K562 (cell line): ENCODE results near the gene LCP2. TPM values are rescaled to one million over a fixed set of nuclear protein-coding genes. Genes with fewer than 3 reads are reported as not detected.

Experiments used
- EGR1 ChIP-seq: fragments of 450-650 bp; conservative IDR thresholded peaks from 2 replicates; pipeline ENCODE4 v1.6.1; 2017; ENCODE audit warnings: mild to moderate bottlenecking
- GATA2 ChIP-seq: sonication (generic); formaldehyde crosslinking; IDR thresholded peaks from 2 replicates; pipeline ENCODE4 v1.4.0; 2020; ENCODE audit warnings: mild to moderate bottlenecking, missing genetic modification reagents
- HDGF ChIP-seq: fragments of 450-650 bp; IDR thresholded peaks from 2 replicates; pipeline ENCODE4 v1.6.1; 2016
- NCOA2 ChIP-seq, 2 experiments: fragments of 450-650 bp; IDR thresholded peaks; 2 replicates each; pipeline ENCODE4 v1.6.1; 2018; ENCODE audit warnings: mild to moderate bottlenecking in 2 of 2, moderate library complexity in 1 of 2; ENCODE audit not compliant: partially characterized antibody in 2 of 2
- NFIX ChIP-seq: fragments of 250-450 bp; sonication (Bioruptor Pico); IDR thresholded peaks from 2 replicates; pipeline ENCODE4 v1.4.0; 2020; ENCODE audit warnings: low read depth, mild to moderate bottlenecking, moderate library complexity
- U2AF2 ChIP-seq: fragments of 200-400 bp; formaldehyde crosslinking; optimal IDR thresholded peaks from 2 replicates; pipeline ENCODE3; 2017; ENCODE audit warnings: low read depth, mild to moderate bottlenecking, low read length
- YBX1 ChIP-seq: fragments of 450-650 bp; IDR thresholded peaks from 2 replicates; pipeline ENCODE4 v1.7.1; 2016; ENCODE audit warnings: mild to moderate bottlenecking
- ZKSCAN1 ChIP-seq: fragments of 150-350 bp; IDR thresholded peaks from 2 replicates; pipeline ENCODE4 v1.6.1; 2016; ENCODE audit warnings: low read depth, low read length
- ZNF217 ChIP-seq: sonication (generic); formaldehyde crosslinking; IDR thresholded peaks from 2 replicates; pipeline ENCODE4 v1.8.0; 2022; ENCODE audit warnings: mild to moderate bottlenecking, missing genetic modification reagents
- ZNF644 ChIP-seq: fragments of 200-800 bp; sonication (Bioruptor generic); IDR thresholded peaks from 2 replicates; pipeline ENCODE4 v1.6.1; 2016; ENCODE audit warnings: low read depth, missing genetic modification characterization, missing compliant biosample characterization
- ZNF696 ChIP-seq: fragments of 250-450 bp; sonication (Bioruptor Pico); conservative IDR thresholded peaks from 2 replicates; pipeline ENCODE4 v1.4.0; 2020; ENCODE audit warnings: mild to moderate bottlenecking, moderate library complexity
- polyA plus RNA-seq, 8 experiments: library from polyadenylated mRNA; depleted of rRNA in 4 of 8; stranded (reverse) in 5 of 8; unstranded in 3 of 8; fragments of >200 nt; fragmentation: Nextera tagmentation in 2 of 8; fragmentation: Illumina TruSeq in 1 of 8; extraction: Ambion mirVana in 2 of 8; extraction: Trizol in 1 of 8; gene quantifications; 2 replicates each; pipeline versions ENCODE4 v1.2.1 to v1.2.3, GENCODE V29; 2011 to 2014; ENCODE audit warnings: inconsistent platforms in 1 of 8, missing spikeins in 1 of 8
- total RNA-seq, 7 experiments: library from RNA; depleted of rRNA in 6 of 7; stranded (reverse); fragments of >200 nt in 6 of 7; fragmentation: Illumina TruSeq in 2 of 7; extraction: Trizol in 2 of 7; gene quantifications; 2 replicates each; pipeline versions ENCODE4 v1.2.1 to v1.2.3, GENCODE V29; 2011 to 2021; ENCODE audit warnings: low replicate concordance in 1 of 7
- TF ChIP-seq, protein P1 (sequence below): fragments of 150-350 bp; IDR thresholded peaks from 2 replicates; pipeline ENCODE4 v1.6.1; 2014; ENCODE audit warnings: low read depth, mild to moderate bottlenecking, low read length, borderline replicate concordance
- TF ChIP-seq, protein P2 (sequence below), 2 experiments: fragments of 450-650 bp; conservative IDR thresholded peaks; 2 replicates each; pipeline ENCODE4 v1.6.1; 2017; ENCODE audit warnings: mild to moderate bottlenecking in 2 of 2, moderate library complexity in 2 of 2
- TF ChIP-seq, protein P3 (sequence below): sonication (generic); formaldehyde crosslinking; IDR thresholded peaks from 2 replicates; pipeline ENCODE4 v1.8.1; 2023; ENCODE audit warnings: mild to moderate bottlenecking, missing genetic modification reagents
- TF ChIP-seq, protein P4 (sequence below): sonication (generic); formaldehyde crosslinking; IDR thresholded peaks from 2 replicates; pipeline ENCODE4 v1.8.1; 2023; ENCODE audit warnings: missing genetic modification reagents, mild to moderate bottlenecking, borderline replicate concordance

LCP2 gene
- total and polyA plus RNA-seq, 9 of the 15 experiments (the other 6 are each of a cell fraction or from before 2014, with no cell fraction given) = 4.0 to 31.3 (median 14.6) TPM

DNA sequence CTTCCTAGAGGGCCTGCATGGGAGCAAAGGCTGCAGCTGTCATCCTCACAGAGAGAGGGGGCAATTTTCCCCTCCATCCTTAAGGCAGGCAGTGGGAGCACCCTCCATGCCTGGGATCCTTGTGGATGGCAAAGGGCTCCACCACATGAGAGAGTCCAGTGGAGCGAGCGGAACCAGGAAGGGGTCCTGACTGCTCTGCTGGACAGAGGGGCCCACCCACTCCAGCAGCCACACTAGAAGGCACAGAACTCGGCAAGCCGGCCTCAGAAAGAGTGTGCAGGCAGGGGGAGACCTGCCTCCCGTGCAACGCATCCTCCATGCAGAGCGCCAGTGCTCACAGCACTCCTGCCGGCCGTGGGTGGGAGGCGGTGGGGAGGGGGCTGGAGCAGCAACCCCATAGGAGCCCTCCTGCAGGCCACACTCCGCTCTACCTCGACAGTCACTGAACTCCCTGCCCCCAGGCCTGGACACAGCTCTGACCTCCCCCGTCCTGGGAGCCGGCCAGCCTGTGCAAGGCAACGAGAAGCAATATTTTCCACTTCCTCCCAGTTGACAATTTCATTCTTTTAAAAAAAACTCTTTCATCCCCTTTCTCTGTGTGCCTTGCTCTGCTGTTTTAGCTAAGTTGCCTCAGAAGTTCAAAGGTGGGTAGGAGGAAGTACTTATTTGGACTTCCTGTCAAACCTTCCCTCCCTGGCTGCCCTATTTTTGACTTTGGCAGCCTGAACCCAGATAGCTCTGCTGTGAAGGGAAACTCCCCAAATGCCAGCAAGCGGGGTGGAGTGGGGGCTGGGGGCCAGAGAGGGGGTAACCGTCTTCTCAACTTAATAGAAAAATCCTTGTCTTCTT lies 5.3 kb upstream of the LCP2 start (continued):
- TF ChIP-seq ZNF217 (CRISPR knock-in tag) = no peak
- TF ChIP-seq EGR1 = peak; percentile 18; the same call in 1 of the 2 replicates
- no peak for TF ChIP-seq NFIX (CRISPR knock-in tag)
- no peak for TF ChIP-seq YBX1
- no peak for TF ChIP-seq GATA2 (CRISPR knock-in tag)
- TF ChIP-seq, protein P1, sequence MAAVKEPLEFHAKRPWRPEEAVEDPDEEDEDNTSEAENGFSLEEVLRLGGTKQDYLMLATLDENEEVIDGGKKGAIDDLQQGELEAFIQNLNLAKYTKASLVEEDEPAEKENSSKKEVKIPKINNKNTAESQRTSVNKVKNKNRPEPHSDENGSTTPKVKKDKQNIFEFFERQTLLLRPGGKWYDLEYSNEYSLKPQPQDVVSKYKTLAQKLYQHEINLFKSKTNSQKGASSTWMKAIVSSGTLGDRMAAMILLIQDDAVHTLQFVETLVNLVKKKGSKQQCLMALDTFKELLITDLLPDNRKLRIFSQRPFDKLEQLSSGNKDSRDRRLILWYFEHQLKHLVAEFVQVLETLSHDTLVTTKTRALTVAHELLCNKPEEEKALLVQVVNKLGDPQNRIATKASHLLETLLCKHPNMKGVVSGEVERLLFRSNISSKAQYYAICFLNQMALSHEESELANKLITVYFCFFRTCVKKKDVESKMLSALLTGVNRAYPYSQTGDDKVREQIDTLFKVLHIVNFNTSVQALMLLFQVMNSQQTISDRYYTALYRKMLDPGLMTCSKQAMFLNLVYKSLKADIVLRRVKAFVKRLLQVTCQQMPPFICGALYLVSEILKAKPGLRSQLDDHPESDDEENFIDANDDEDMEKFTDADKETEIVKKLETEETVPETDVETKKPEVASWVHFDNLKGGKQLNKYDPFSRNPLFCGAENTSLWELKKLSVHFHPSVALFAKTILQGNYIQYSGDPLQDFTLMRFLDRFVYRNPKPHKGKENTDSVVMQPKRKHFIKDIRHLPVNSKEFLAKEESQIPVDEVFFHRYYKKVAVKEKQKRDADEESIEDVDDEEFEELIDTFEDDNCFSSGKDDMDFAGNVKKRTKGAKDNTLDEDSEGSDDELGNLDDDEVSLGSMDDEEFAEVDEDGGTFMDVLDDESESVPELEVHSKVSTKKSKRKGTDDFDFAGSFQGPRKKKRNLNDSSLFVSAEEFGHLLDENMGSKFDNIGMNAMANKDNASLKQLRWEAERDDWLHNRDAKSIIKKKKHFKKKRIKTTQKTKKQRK = no peak
- TF ChIP-seq ZKSCAN1 = no peak
- TF ChIP-seq, protein P2, sequence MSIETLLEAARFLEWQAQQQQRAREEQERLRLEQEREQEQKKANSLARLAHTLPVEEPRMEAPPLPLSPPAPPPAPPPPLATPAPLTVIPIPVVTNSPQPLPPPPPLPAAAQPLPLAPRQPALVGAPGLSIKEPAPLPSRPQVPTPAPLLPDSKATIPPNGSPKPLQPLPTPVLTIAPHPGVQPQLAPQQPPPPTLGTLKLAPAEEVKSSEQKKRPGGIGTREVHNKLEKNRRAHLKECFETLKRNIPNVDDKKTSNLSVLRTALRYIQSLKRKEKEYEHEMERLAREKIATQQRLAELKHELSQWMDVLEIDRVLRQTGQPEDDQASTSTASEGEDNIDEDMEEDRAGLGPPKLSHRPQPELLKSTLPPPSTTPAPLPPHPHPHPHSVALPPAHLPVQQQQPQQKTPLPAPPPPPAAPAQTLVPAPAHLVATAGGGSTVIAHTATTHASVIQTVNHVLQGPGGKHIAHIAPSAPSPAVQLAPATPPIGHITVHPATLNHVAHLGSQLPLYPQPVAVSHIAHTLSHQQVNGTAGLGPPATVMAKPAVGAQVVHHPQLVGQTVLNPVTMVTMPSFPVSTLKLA (conservative IDR thresholded peaks at IDR 0.05) = no peak
- TF ChIP-seq U2AF2 = no peak
- TF ChIP-seq NCOA2 (IDR thresholded peaks at IDR 0.05; ENCODE audit: partially characterized antibody in 2 of 2) = no peak
- TF ChIP-seq, protein P3, sequence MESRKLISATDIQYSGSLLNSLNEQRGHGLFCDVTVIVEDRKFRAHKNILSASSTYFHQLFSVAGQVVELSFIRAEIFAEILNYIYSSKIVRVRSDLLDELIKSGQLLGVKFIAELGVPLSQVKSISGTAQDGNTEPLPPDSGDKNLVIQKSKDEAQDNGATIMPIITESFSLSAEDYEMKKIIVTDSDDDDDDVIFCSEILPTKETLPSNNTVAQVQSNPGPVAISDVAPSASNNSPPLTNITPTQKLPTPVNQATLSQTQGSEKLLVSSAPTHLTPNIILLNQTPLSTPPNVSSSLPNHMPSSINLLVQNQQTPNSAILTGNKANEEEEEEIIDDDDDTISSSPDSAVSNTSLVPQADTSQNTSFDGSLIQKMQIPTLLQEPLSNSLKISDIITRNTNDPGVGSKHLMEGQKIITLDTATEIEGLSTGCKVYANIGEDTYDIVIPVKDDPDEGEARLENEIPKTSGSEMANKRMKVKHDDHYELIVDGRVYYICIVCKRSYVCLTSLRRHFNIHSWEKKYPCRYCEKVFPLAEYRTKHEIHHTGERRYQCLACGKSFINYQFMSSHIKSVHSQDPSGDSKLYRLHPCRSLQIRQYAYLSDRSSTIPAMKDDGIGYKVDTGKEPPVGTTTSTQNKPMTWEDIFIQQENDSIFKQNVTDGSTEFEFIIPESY (CRISPR knock-in tag) = peak; percentile 98
- TF ChIP-seq ZNF644 (tag) = no peak
- no peak for TF ChIP-seq ZNF696
- TF ChIP-seq, protein P4, sequence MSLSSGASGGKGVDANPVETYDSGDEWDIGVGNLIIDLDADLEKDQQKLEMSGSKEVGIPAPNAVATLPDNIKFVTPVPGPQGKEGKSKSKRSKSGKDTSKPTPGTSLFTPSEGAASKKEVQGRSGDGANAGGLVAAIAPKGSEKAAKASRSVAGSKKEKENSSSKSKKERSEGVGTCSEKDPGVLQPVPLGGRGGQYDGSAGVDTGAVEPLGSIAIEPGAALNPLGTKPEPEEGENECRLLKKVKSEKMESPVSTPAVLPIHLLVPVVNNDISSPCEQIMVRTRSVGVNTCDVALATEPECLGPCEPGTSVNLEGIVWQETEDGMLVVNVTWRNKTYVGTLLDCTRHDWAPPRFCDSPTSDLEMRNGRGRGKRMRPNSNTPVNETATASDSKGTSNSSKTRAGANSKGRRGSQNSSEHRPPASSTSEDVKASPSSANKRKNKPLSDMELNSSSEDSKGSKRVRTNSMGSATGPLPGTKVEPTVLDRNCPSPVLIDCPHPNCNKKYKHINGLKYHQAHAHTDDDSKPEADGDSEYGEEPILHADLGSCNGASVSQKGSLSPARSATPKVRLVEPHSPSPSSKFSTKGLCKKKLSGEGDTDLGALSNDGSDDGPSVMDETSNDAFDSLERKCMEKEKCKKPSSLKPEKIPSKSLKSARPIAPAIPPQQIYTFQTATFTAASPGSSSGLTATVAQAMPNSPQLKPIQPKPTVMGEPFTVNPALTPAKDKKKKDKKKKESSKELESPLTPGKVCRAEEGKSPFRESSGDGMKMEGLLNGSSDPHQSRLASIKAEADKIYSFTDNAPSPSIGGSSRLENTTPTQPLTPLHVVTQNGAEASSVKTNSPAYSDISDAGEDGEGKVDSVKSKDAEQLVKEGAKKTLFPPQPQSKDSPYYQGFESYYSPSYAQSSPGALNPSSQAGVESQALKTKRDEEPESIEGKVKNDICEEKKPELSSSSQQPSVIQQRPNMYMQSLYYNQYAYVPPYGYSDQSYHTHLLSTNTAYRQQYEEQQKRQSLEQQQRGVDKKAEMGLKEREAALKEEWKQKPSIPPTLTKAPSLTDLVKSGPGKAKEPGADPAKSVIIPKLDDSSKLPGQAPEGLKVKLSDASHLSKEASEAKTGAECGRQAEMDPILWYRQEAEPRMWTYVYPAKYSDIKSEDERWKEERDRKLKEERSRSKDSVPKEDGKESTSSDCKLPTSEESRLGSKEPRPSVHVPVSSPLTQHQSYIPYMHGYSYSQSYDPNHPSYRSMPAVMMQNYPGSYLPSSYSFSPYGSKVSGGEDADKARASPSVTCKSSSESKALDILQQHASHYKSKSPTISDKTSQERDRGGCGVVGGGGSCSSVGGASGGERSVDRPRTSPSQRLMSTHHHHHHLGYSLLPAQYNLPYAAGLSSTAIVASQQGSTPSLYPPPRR (CRISPR knock-in tag) = no peak
- TF ChIP-seq HDGF = no peak
